Endodermal cell (in vitro differentiated cells): ENCODE data around the gene DNASE2B. TPM values are rescaled to one million over a fixed set of nuclear protein-coding genes. Genes with fewer than 3 reads are reported as not detected.

Experiments
- DNase-seq: peaks from one replicate; pipeline ENCODE4 v3.0.0-alpha.2; 2017
- H3K27ac ChIP-seq: 2 replicates; pipeline ENCODE4 v1.5.1; 2013; ENCODE audit warnings: mild to moderate bottlenecking, low read depth, low read length, moderate library complexity
- H3K27me3 ChIP-seq: 2 replicates; pipeline ENCODE4 v1.6.1; 2013; ENCODE audit warnings: mild to moderate bottlenecking, low read length, moderate library complexity; ENCODE audit not compliant: insufficient read depth, control insufficient read depth, poor library complexity, severe bottlenecking
- H3K36me3 ChIP-seq: 2 replicates; pipeline ENCODE4 v1.7.0; 2013; ENCODE audit warnings: mild to moderate bottlenecking, low read length, moderate library complexity; ENCODE audit not compliant: control insufficient read depth, insufficient read depth
- H3K4me1 ChIP-seq: one replicate; pipeline ENCODE4 v1.7.0; 2013; ENCODE audit warnings: low read length; ENCODE audit not compliant: control insufficient read depth, insufficient read depth
- H3K4me3 ChIP-seq: 2 replicates; pipeline ENCODE4 v1.5.1; 2013; ENCODE audit warnings: mild to moderate bottlenecking, low read length, moderate library complexity
- H3K9ac ChIP-seq: 2 replicates; pipeline ENCODE4 v1.6.1; 2013; ENCODE audit warnings: mild to moderate bottlenecking, low read length, moderate library complexity; ENCODE audit not compliant: poor library complexity, severe bottlenecking; ENCODE audit errors: extremely low read depth
- H3K9me3 ChIP-seq: 2 replicates; pipeline ENCODE4 v1.6.1; 2013; ENCODE audit warnings: mild to moderate bottlenecking, low read length, moderate library complexity; ENCODE audit not compliant: control insufficient read depth
- H3K27ac Mint-ChIP-seq: 2 replicates; pipeline ENCODE4 v1.8.0; 2020; ENCODE audit warnings: mixed read lengths
- H3K27me3 Mint-ChIP-seq: 2 replicates; pipeline ENCODE4 v1.8.0; 2021; ENCODE audit warnings: mild to moderate bottlenecking, mixed read lengths; ENCODE audit not compliant: insufficient read depth
- H3K36me3 Mint-ChIP-seq: 2 replicates; pipeline ENCODE4 v1.8.0; 2020; ENCODE audit warnings: low read depth, mixed read lengths
- H3K4me1 Mint-ChIP-seq: 2 replicates; pipeline ENCODE4 v1.8.0; 2020; ENCODE audit warnings: mixed read lengths
- H3K4me3 Mint-ChIP-seq: 2 replicates; pipeline ENCODE4 v1.8.0; 2020; ENCODE audit warnings: mild to moderate bottlenecking, moderate library complexity, mixed read lengths
- H3K9me3 Mint-ChIP-seq: 2 replicates; pipeline ENCODE4 v1.8.0; 2020; ENCODE audit warnings: mild to moderate bottlenecking, mixed read lengths
- CTCF ChIP-seq: fragments of 200-600 bp; sonication (generic); conservative IDR thresholded peaks from 2 replicates; pipeline ENCODE4 v1.5.0; 2021; ENCODE audit warnings: antibody characterized with exemption, mild to moderate bottlenecking
- WGBS, 2 experiments: methylation state at CpG; one replicate each; pipeline versions ENCODE4 v1.1.5 to v1.1.7; 2013; ENCODE audit warnings: missing lambda C conversion rate in 2 of 2, mixed read lengths in 1 of 2; ENCODE audit not compliant: insufficient coverage in 1 of 2, insufficient read length in 1 of 2; 5-methylcytosine and 5-hydroxymethylcytosine counted together
- total RNA-seq, 2 donors: library from RNA; stranded (reverse); fragmentation: NEBNext Ultra II Directional in 1 of 2; extraction: Animal tissue kit (Norgen Biotek cat#: 25700) in 1 of 2; gene quantifications; 2 replicates in 1 of 2; 3 replicates in 1 of 2; pipeline ENCODE4 v1.2.1, GENCODE V29; 2021

The DNASE2B gene
- total RNA-seq, 2 donors from 2014 or later, result not detected

GRCh38 chr1:84355556-84355955 lies 42.7 kb upstream of the DNASE2B start:
- H3K27ac ChIP-seq, result no peak overlapping the region
- Mint-ChIP-seq H3K36me3 (no peaks in the 10 kb centered on the region), H3K4me3 (no peak overlapping the region), H3K27ac (no peak overlapping the region), H3K27me3 (peaks cover 19% of the 10 kb centered on the region), H3K4me1 (peaks cover 12% of the 10 kb centered on the region), H3K9me3 (no peaks in the 10 kb centered on the region)
- peaks cover 20% of the 10 kb centered on the region for H3K27me3 ChIP-seq
- H3K9me3 ChIP-seq, result no peaks in the 10 kb centered on the region
- H3K4me3 ChIP-seq, result no peak overlapping the region
- H3K4me1 ChIP-seq, result no peaks in the 10 kb centered on the region
- H3K9ac ChIP-seq, result no peak overlapping the region
- no peak for TF ChIP-seq CTCF
- H3K36me3 ChIP-seq, result no peaks in the 10 kb centered on the region
- no peak for DNase-seq
- 85 to 100% methylated on average over 2 to 3 of the region's 3 CpGs for WGBS, 2 experiments

GRCh38 chr1:84356881-84357280 lies 41.4 kb upstream of the DNASE2B start:
- 86% methylated on average over 1 of the region's 1 CpG; no CpG with 5 or more reads in 1 of the 2 experiments for WGBS, 2 experiments
- Mint-ChIP-seq H3K27me3 (peaks cover 21% of the 10 kb centered on the region), H3K4me3 (no peak overlapping the region), H3K27ac (no peak overlapping the region), H3K9me3 (no peaks in the 10 kb centered on the region), H3K4me1 (peaks cover 11% of the 10 kb centered on the region), H3K36me3 (no peaks in the 10 kb centered on the region)
- H3K9ac ChIP-seq, result no peak overlapping the region
- H3K9me3 ChIP-seq, result peaks cover 6% of the 10 kb centered on the region
- no peaks in the 10 kb centered on the region for H3K36me3 ChIP-seq
- H3K4me1 ChIP-seq, result no peaks in the 10 kb centered on the region
- no peak overlapping the region for H3K4me3 ChIP-seq
- TF ChIP-seq CTCF, result no peak
- H3K27ac ChIP-seq, result no peak overlapping the region
- DNase-seq, result no peak
- peaks cover 20% of the 10 kb centered on the region for H3K27me3 ChIP-seq

GRCh38 chr1:84358695-84359094 lies 39.6 kb upstream of the DNASE2B start:
- Mint-ChIP-seq H3K4me1 (peaks cover 11% of the 10 kb centered on the region), H3K36me3 (no peaks in the 10 kb centered on the region), H3K27ac (no peak overlapping the region), H3K4me3 (no peak overlapping the region), H3K9me3 (no peaks in the 10 kb centered on the region), H3K27me3 (peaks cover 29% of the 10 kb centered on the region)
- no peak for TF ChIP-seq CTCF
- DNase-seq, result no peak
- Histone ChIP-seq H3K4me1 (no peaks in the 10 kb centered on the region), H3K27ac (no peak overlapping the region), H3K27me3 (peaks cover 27% of the 10 kb centered on the region), H3K4me3 (no peak overlapping the region), H3K9ac (no peak overlapping the region), H3K9me3 (peaks cover 6% of the 10 kb centered on the region), H3K36me3 (no peaks in the 10 kb centered on the region)
- 80 to 97% methylated on average over 2 to 3 of the region's 4 CpGs for WGBS, 2 experiments
